C4-2B (cell line): ENCODE results near the gene HRAS.

ENCODE experiments used
- CTCF ChIP-seq: fragments of 450-650 bp; conservative IDR thresholded peaks from 2 replicates; pipeline ENCODE4 v1.5.1; 2017; ENCODE audit warnings: mild to moderate bottlenecking
- ZFX ChIP-seq: fragments of 450-650 bp; IDR thresholded peaks from 2 replicates; pipeline ENCODE4 v1.6.1; 2017

- no peak for TF ChIP-seq CTCF
- no peak for TF ChIP-seq ZFX
These were observed 2.3 kb downstream of the HRAS start for GRCh38 chr11:532986-533585.
